GM12865 (cell line): ENCODE results near the gene ITGA2.
A peak's percentile ranks its signal among the peaks of the same experiment; 100 is the strongest.

Experiments used
- DNase-seq: peaks from one replicate; pipeline ENCODE4 v3.0.0; 2010; ENCODE audit warnings: low read depth
- H3K4me3 ChIP-seq: 2 replicates; pipeline ENCODE4 v1.5.1; 2011; ENCODE audit warnings: mild to moderate bottlenecking, low read depth, low read length, control low read depth
- CTCF ChIP-seq: IDR thresholded peaks from 2 replicates; pipeline ENCODE4 v1.5.1; 2011; ENCODE audit warnings: low read length, control low read depth, low read depth, inconsistent platforms; ENCODE audit not compliant: insufficient read depth; ENCODE audit errors: missing control alignments

ITGA2 gene

GRCh38 chr5:53080271-53080670, 91.1 kb downstream of the ITGA2 start:
- no peak overlapping the region for H3K4me3 ChIP-seq
- DNase-seq, result no peak
- no peak for TF ChIP-seq CTCF

GRCh38 chr5:53083927-53084326, 94.8 kb downstream of the ITGA2 start:
- H3K4me3 ChIP-seq, result no peak overlapping the region
- DNase-seq, result no peak
- TF ChIP-seq CTCF, result no peak

GRCh38 chr5:53084546-53085255, 95.5 kb downstream of the ITGA2 start:
- no peak overlapping the region for H3K4me3 ChIP-seq
- DNase-seq, result no peak
- no peak for TF ChIP-seq CTCF

- no peak for TF ChIP-seq CTCF
- no peak overlapping the region for H3K4me3 ChIP-seq
- DNase-seq, result no peak
These were observed 98.0 kb downstream of the ITGA2 start for GRCh38 chr5:53087171-53087570.

- DNase-seq, result no peak
- no peak for TF ChIP-seq CTCF
- H3K4me3 ChIP-seq, result no peak overlapping the region
These were observed 98.5 kb downstream of the ITGA2 start for GRCh38 chr5:53087621-53088121.

GRCh38 chr5:53089481-53089991, 100.4 kb downstream of the ITGA2 start:
- DNase-seq, result peak; percentile 15
- no peak overlapping the region for H3K4me3 ChIP-seq

More at GRCh38 chr5:53089481-53089991, 100.4 kb downstream of the ITGA2 start:
- no peak for TF ChIP-seq CTCF
